OCI-M2 (cell line): Measurements from ENCODE around the gene PRKCE.

Source experiments
- DNase-seq: peaks from one replicate; lab custom pipeline; 2025; ENCODE audit not compliant: unreplicated experiment; lab: John Stamatoyannopoulos, UW

Gene PRKCE

DNA sequence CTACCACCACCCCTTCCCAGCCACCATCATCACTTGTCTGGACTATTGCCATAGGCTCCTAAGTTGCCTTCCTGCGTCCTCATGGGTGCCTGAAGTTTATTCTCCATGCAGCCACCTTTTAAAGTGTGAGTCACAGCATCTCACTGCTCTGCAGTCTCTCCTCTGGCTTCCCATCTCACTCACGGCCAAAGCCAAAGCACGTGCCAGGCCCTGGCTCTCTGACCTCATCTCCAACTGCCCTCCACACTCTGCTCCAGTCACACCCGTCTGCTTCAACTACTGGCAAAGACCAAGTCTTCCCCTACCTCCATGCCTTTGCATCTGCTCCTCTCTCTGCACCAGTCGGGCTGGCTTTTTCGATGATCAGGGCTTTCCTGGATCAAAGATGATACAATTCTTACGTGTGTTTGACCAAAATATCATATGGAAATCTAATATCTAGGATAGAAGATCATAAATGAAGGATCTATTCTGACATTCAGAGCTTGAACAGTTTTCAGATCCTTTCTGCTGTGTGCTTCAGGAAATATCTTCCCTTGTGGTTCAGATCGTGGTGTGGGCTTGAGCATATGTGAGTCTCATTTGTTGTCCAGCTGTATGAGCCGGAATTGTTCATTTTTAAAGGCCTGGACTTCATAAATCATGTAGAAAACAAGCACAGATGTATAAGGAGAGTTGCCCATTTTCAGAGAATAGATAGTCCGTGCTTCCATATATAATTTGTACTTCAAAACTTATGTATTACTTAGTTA, 175.6 kb downstream of the PRKCE start:
- DNase-seq = no peak

DNA sequence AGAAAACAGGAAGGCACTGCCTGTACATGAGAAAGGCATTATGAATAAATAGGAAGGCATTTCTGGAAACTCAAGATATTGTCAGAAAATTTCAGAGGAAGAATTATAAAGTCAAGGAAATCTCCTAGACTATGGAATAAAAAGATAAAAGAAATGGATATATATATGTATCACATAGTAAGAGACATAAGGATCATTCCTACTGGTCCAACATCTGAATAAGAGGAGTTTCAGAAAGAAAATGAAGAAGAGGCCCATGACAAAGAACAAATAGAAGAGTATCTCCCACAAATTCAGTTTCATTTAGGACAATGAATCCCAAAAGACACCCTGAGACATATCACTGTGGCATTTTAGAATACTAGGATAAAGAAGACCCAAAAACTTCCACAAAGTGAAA, 178.8 kb downstream of the PRKCE start:
- DNase-seq = no peak

- no peak for DNase-seq
Observed at GRCh38 chr2:45833301-45833967, 182.0 kb downstream of the PRKCE start.

DNA sequence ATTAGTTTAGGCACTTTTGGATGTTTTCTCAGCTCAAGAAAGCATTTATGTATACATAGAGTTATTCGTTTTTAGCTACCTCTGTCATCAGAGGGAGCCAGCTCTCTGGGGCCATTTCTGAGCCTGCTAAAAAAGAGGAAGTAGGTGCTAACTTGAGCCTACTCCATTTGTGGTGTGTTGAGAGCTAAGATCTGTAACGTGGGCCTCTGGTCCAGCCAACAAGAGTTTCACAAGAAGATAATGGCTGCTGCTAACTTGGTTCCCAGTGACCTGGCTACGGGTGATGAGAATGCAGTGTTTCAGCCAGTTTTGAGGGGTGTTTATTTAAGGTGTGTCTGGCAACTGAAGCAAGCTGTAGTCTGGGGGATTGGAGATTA, 182.5 kb downstream of the PRKCE start:
- DNase-seq = no peak

GRCh38 chr2:45834372-45834771, 182.9 kb downstream of the PRKCE start:
- no peak for DNase-seq

GRCh38 chr2:45834858-45835257, 183.4 kb downstream of the PRKCE start:
- no peak for DNase-seq

- DNase-seq = no peak
Observed at GRCh38 chr2:45836316-45836715, 184.8 kb downstream of the PRKCE start.

GRCh38 chr2:45836740-45837139, 185.3 kb downstream of the PRKCE start:
- no peak for DNase-seq

GRCh38 chr2:45837812-45838341, 186.4 kb downstream of the PRKCE start:
- no peak for DNase-seq

DNA sequence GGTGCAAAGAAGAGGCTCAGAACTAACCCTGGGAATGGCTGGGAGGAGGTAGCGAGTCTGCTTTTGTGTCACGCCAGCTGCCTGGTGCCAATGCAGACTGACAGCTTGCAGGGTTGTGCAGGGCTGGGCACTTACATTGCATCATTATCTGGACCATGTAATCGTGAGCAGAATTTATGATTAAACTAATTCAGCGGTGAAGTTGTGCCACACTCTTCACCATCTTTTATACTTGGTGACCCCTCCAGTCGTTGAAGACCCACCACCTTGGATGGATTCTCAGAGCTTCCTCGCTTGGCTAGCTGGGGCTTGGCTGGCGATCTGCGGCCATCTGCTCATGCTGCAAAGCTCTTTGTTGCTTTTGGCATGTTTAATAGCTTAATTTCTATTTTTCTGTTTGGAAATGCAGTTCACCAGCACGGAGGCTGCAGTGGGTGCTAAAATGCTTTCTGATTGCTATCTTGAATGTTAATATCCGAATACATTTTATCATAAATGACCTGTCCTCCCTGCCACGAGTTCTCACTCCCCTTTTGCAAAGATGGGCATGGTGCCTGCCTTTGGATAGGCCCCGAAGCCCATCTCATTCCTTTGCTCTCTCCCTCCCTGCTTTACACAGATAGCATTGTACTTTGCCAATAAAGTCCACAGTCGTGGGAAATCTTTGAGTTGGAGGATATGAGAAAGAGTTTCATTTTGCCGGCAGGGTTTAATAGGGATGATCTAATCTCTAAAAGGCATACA, 188.2 kb downstream of the PRKCE start:
- no peak for DNase-seq

GRCh38 chr2:45840481-45840880, 189.0 kb downstream of the PRKCE start:
- DNase-seq = no peak

DNA sequence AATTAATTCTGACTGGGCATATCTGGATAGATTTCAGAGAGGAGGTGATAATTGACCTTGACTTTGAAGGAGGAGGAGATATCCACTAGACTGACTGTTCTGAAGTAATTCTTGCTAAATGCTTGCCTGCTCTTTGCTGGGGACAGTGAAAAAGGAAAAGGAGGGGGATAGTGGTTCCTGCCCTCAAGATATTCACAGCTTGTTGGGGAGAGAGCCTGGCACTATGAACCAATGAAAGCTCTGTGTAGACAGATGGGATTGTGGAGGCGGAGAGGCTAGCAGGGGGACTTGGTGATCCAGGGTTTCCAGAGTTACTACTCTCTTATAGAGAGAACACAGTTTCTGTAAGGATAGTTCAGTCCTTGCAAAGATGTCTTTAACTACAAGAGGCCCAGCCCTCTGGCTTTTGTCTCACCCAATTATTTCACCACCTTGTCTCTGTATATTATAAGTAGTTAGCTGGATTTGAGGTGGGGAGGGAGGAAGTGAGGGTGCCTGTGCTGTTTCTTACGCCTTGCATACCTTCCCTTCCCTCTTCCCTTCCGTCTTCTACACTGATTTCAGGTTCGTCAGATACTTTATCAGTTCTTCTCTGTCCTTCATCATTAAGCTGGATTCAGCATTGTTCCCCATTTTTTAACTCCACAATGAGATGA, 190.4 kb downstream of the PRKCE start:
- DNase-seq = no peak

GRCh38 chr2:45843136-45843535, 191.7 kb downstream of the PRKCE start:
- DNase-seq = no peak

DNA sequence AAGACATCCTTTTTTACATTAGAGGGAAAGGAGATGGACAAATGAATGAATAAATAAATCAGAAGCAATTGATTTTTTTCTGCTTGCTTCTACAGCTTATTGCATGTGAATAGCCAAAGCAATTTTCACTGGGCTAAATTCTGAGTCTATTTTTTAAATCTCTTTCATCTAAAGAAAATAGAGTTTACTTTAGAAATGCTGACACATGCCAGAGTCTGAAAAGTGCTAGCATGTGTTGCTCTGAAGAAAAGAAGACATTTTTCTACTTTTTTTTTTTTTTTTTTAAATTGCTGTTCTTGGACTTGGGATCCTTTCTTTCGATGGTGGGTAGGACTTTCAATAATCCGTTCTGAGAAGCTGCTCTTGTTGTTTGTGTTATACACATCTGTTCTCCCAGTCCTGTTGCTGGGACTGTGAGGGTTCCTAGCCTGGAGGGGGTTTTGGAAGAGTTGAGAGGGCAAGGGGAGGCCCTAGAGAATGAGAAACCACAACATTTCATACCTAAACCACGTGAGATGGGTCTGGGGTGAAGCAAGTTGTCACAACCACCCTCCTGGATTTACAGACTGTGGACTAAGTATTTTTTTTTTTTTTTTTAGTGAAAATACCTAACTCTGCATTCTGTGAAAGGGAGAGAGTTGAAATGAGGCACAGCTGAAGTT, 193.5 kb downstream of the PRKCE start:
- DNase-seq = no peak

DNA sequence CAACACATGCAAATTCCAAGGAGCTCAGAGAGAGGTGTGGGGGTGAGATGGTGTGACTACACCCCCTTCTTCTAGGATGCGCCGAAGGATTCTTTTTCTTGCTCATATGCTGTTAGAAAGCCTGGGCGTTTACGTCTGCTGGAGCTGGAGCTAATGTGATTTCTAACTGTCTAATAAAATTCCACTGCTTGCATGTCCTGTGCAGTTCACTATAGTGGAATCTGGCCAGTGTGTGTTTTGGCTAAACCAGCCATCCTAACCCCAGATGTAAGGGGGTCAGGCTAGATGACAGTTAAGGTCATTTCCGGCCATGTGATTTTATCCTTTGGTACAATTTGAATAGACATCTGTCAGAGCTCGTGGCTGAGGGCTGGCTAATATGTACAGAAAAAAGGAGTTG, 194.1 kb downstream of the PRKCE start:
- DNase-seq = no peak

- no peak for DNase-seq
Observed at GRCh38 chr2:45849491-45850283, 198.2 kb downstream of the PRKCE start.

GRCh38 chr2:45850558-45850957, 199.1 kb downstream of the PRKCE start:
- DNase-seq = no peak

- DNase-seq = no peak
Observed at GRCh38 chr2:45851111-45851510, 199.6 kb downstream of the PRKCE start.

DNA sequence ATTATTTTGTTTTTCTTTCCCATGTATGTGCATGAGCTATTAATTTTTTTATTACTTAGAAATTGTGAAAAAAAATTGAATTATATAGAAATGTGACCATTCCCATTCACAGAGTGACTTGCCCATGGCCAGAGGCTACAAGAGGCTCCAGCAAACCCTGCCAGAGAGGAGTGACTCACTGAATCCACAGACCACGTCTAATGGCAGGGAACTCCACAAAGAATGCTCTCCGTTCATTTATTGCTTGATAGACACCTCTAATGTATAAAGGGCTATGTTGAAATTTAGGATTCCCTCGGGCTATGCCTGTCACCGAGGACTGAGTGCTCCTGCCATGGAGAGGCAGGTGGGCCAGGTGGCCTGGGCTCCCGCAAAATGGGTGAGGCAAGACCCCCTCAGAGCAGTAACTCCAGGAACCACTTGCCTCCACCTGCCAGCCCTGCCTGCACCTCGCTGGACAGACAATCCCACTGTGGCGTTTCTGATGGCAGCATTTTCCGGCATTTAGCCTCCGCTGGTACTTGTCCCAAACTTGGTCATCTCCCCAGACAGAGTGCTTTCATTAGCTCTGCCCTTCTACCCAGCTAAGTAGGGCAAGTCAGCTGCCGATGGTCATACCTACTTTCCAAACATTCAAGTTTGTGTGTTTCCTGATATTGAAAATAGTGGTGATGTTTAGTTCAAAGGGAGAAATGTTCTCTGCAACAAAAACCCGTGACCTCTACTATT, 200.3 kb downstream of the PRKCE start:
- DNase-seq = no peak
